Measurements from ENCODE around the gene VANGL2.

DNA sequence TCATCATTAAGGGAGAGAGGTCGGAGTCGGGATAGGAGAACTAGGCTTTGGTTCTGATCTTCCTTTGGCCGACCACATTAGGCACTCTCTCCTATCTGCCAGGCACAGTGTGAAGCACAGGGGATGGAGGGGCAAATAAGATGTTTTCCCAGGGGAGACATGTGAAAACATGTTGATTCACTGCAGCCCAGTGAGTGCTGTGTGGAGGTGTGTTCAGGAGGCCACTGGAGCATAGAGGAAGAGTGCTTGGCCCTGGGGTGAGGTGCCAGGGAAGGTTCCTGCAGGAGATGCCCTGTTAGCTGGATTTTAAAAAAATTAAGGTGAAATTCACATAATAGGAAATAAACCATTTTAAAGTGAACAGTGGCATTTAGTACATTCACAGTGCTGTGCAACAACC, 3.7 kb downstream of the VANGL2 start:
- TF ChIP-seq, protein P1, sequence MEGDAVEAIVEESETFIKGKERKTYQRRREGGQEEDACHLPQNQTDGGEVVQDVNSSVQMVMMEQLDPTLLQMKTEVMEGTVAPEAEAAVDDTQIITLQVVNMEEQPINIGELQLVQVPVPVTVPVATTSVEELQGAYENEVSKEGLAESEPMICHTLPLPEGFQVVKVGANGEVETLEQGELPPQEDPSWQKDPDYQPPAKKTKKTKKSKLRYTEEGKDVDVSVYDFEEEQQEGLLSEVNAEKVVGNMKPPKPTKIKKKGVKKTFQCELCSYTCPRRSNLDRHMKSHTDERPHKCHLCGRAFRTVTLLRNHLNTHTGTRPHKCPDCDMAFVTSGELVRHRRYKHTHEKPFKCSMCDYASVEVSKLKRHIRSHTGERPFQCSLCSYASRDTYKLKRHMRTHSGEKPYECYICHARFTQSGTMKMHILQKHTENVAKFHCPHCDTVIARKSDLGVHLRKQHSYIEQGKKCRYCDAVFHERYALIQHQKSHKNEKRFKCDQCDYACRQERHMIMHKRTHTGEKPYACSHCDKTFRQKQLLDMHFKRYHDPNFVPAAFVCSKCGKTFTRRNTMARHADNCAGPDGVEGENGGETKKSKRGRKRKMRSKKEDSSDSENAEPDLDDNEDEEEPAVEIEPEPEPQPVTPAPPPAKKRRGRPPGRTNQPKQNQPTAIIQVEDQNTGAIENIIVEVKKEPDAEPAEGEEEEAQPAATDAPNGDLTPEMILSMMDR (IDR thresholded peaks at IDR 0.05; ENCODE audit: low read depth, low read length) = no peak
- TF ChIP-seq EZH2phosphoT487 (IDR thresholded peaks at IDR 0.05; ENCODE audit: low read depth) = no peak

All from OCI-LY3 (cell line).